RWPE2 (cell line): ENCODE data around the gene SLC30A2.

Source experiments
- ATAC-seq: fragments of 200-7000 bp; cut with Tn5 transposase; 3 replicates; pipeline ENCODE4 v1.9.1; 2021; ENCODE audit warnings: low read depth
- DNase-seq: peaks from one replicate; pipeline ENCODE4 v3.0.0-alpha.2; 2020; ENCODE audit warnings: low spot score
- H3K27ac ChIP-seq: fragments of 450-650 bp; 2 replicates; pipeline ENCODE4 v1.5.1; 2017; ENCODE audit warnings: mild to moderate bottlenecking; ENCODE audit not compliant: poor library complexity, severe bottlenecking
- H3K27me3 ChIP-seq: fragments of 250-450 bp; sonication (Bioruptor Pico); 2 replicates; pipeline ENCODE4 v1.5.1; 2021; ENCODE audit warnings: mild to moderate bottlenecking, moderate library complexity; ENCODE audit not compliant: insufficient read depth, poor library complexity, severe bottlenecking
- H3K36me3 ChIP-seq: fragments of 250-450 bp; sonication (Bioruptor Pico); 2 replicates; pipeline ENCODE4 v1.5.1; 2020; ENCODE audit warnings: low read depth, mild to moderate bottlenecking, moderate library complexity
- H3K4me1 ChIP-seq: fragments of 250-450 bp; sonication (Bioruptor Pico); 2 replicates; pipeline ENCODE4 v1.5.1; 2021; ENCODE audit warnings: mild to moderate bottlenecking, moderate library complexity; ENCODE audit not compliant: insufficient read depth, poor library complexity, severe bottlenecking
- H3K4me3 ChIP-seq: fragments of 250-450 bp; sonication (Bioruptor Pico); 2 replicates; pipeline ENCODE4 v1.5.1; 2021; ENCODE audit warnings: mild to moderate bottlenecking, moderate library complexity; ENCODE audit not compliant: severe bottlenecking
- H3K9me3 ChIP-seq: fragments of 250-450 bp; sonication (Bioruptor Pico); 2 replicates; pipeline ENCODE4 v1.5.1; 2021; ENCODE audit warnings: mild to moderate bottlenecking, moderate library complexity; ENCODE audit not compliant: severe bottlenecking
- TF ChIP-seq, protein P1 (sequence below): fragments of 450-650 bp; IDR thresholded peaks from one replicate; pipeline ENCODE4 v1.5.1; 2017; ENCODE audit warnings: mild to moderate bottlenecking, moderate library complexity; ENCODE audit not compliant: poor library complexity, severe bottlenecking

The SLC30A2 gene

DNA sequence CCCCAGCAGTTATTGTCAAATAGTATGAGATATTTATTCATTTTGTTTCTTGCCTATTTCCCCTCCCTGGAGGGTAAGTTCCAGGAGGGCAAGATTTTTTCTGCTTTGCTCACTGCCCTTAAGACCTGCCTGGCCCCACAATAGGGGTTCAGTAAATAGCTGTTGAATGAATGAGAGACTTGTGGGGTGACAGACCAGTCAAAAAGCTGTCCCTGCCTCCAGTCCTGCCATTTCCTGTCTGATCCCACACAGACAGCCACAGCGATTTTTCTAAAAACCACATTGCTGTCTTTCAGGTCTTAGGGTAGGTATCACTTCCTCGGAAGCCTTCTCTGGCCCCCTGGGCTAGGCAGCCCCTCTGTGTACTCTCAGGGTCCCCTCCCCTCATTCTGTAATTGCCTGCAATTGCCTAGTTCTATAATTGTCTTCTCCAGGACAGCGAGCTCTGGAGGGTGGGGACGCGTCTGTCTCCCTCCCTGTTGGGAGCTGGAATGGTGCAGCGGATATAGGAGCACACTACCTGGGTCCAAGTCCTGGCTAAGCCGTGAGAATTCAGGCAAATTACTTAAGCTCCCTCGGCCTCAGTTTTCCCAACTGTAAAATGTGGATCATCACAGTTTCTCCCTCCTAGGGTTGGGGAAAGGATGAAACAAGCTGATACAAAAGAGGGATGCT, 26.1 kb downstream of the SLC30A2 start:
- no peak overlapping the region for H3K27ac ChIP-seq
- no peak for DNase-seq
- no peaks in the 10 kb centered on the region for H3K9me3 ChIP-seq
- no peak overlapping the region for H3K4me3 ChIP-seq
- TF ChIP-seq, protein P1, sequence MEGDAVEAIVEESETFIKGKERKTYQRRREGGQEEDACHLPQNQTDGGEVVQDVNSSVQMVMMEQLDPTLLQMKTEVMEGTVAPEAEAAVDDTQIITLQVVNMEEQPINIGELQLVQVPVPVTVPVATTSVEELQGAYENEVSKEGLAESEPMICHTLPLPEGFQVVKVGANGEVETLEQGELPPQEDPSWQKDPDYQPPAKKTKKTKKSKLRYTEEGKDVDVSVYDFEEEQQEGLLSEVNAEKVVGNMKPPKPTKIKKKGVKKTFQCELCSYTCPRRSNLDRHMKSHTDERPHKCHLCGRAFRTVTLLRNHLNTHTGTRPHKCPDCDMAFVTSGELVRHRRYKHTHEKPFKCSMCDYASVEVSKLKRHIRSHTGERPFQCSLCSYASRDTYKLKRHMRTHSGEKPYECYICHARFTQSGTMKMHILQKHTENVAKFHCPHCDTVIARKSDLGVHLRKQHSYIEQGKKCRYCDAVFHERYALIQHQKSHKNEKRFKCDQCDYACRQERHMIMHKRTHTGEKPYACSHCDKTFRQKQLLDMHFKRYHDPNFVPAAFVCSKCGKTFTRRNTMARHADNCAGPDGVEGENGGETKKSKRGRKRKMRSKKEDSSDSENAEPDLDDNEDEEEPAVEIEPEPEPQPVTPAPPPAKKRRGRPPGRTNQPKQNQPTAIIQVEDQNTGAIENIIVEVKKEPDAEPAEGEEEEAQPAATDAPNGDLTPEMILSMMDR = no peak
- peak; percentile 28; the same call in 1 of the 3 replicates for ATAC-seq
- no peaks in the 10 kb centered on the region for H3K27me3 ChIP-seq
- no peaks in the 10 kb centered on the region for H3K36me3 ChIP-seq
- H3K4me1 ChIP-seq = peaks cover 5% of the 10 kb centered on the region

DNA sequence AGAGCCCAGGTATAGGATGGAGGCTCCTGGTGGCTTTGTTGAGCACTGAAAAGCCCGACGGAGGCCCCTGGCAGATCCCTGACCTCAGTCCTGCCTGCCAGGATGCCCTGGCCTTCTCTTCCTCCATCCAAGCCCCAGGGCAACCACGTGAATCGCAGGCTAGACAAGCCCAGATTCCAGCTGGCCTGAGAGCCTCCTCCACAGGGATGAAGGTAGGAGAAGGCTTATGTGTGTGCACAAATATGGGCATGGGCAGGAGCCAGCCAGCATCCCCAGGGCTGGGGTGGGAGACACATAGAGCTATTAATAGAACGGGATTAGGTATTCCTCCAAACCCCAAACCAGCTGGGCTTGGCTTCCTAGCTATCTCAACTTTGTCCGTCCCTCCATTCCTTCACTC, 28.3 kb downstream of the SLC30A2 start:
- Histone ChIP-seq H3K27me3 (no peaks in the 10 kb centered on the region), H3K4me1 (peaks cover 5% of the 10 kb centered on the region), H3K27ac (no peak overlapping the region), H3K36me3 (no peaks in the 10 kb centered on the region), H3K9me3 (no peaks in the 10 kb centered on the region), H3K4me3 (no peak overlapping the region)
- TF ChIP-seq, protein P1 = no peak
- DNase-seq (no peak), ATAC-seq (no peak)

GRCh38 chr1:26016953-26017545, 28.9 kb downstream of the SLC30A2 start:
- Histone ChIP-seq H3K4me3 (no peak overlapping the region), H3K27ac (no peak overlapping the region), H3K27me3 (no peaks in the 10 kb centered on the region), H3K9me3 (no peaks in the 10 kb centered on the region), H3K4me1 (peaks cover 5% of the 10 kb centered on the region), H3K36me3 (no peaks in the 10 kb centered on the region)
- no peak for DNase-seq
- ATAC-seq = no peak
- TF ChIP-seq, protein P1 = no peak

- DNase-seq (no peak), ATAC-seq (no peak)
- H3K4me3 ChIP-seq = no peak overlapping the region
- no peaks in the 10 kb centered on the region for H3K9me3 ChIP-seq
- H3K4me1 ChIP-seq = peaks cover 5% of the 10 kb centered on the region
- H3K36me3 ChIP-seq = no peaks in the 10 kb centered on the region
- H3K27me3 ChIP-seq = no peaks in the 10 kb centered on the region
- TF ChIP-seq, protein P1 = no peak
- H3K27ac ChIP-seq = no peak overlapping the region
These were observed 29.5 kb downstream of the SLC30A2 start for GRCh38 chr1:26016258-26016952.
